ENCODE measurements around the gene ADGRV1.
"Not testable (repeated sequence)": the region's sequence is repeated elsewhere in the genome, so short reads cannot be mapped to it uniquely, and the experiment has no call there.

ADGRV1 gene

GRCh38 chr5:90575712-90576111 lies 17.1 kb downstream of the ADGRV1 start:
- TF ChIP-seq CTCF (IDR thresholded peaks at IDR 0.05; ENCODE audit: poor library complexity, severe bottlenecking) = no peak
- no peak for DNase-seq (ENCODE audit: low spot score)
- Histone ChIP-seq H3K27me3 (ENCODE audit: insufficient read depth, poor library complexity, severe bottlenecking) (peaks cover 9% of the 10 kb centered on the region), H3K4me3 (ENCODE audit: severe bottlenecking) (no peak overlapping the region), H3K36me3 (ENCODE audit: low read depth) (no peaks in the 10 kb centered on the region), H3K9me3 (ENCODE audit: severe bottlenecking) (no peaks in the 10 kb centered on the region), H3K27ac (ENCODE audit: poor library complexity, severe bottlenecking) (no peak overlapping the region), H3K4me1 (ENCODE audit: insufficient read depth, poor library complexity, severe bottlenecking) (no peaks in the 10 kb centered on the region)
- no peak for ATAC-seq (ENCODE audit: low read depth)

- not testable (repeated sequence) for H3K4me3 ChIP-seq (ENCODE audit: severe bottlenecking); H3K27me3 ChIP-seq (ENCODE audit: insufficient read depth, poor library complexity, severe bottlenecking); H3K27ac ChIP-seq (ENCODE audit: poor library complexity, severe bottlenecking); H3K36me3 ChIP-seq (ENCODE audit: low read depth); H3K9me3 ChIP-seq (ENCODE audit: severe bottlenecking); H3K4me1 ChIP-seq (ENCODE audit: insufficient read depth, poor library complexity, severe bottlenecking); ATAC-seq (ENCODE audit: low read depth); DNase-seq (ENCODE audit: low spot score)
These were observed 18.0 kb downstream of the ADGRV1 start for GRCh38 chr5:90576566-90576965.

DNA sequence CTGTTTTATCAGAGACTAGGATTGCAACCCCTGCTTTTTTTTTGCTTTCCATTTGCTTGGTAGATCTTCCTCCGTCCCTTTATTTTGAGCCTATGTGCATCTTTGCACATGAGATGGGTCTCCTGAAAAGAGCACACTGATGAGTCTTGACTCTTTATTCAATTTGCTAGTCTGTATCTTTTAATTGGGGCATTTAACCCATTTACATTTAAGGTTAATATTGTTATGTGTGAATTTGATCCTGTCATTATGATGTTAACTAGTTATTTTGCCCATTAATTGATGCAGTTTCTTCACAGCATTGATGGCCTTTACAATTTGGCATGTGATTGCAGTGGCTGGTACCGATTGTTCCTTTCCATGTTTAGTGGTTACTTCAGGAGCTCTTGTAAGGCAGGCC lies 21.3 kb downstream of the ADGRV1 start:
- not testable (repeated sequence) for H3K27ac ChIP-seq (ENCODE audit: poor library complexity, severe bottlenecking); H3K4me3 ChIP-seq (ENCODE audit: severe bottlenecking); ATAC-seq (ENCODE audit: low read depth); H3K27me3 ChIP-seq (ENCODE audit: insufficient read depth, poor library complexity, severe bottlenecking); H3K4me1 ChIP-seq (ENCODE audit: insufficient read depth, poor library complexity, severe bottlenecking); DNase-seq (ENCODE audit: low spot score); H3K9me3 ChIP-seq (ENCODE audit: severe bottlenecking); H3K36me3 ChIP-seq (ENCODE audit: low read depth)

- no peak for TF ChIP-seq CTCF (IDR thresholded peaks at IDR 0.05; ENCODE audit: poor library complexity, severe bottlenecking)
- H3K36me3 ChIP-seq (ENCODE audit: low read depth) = no peaks in the 10 kb centered on the region
- ATAC-seq (ENCODE audit: low read depth) = no peak
- DNase-seq (ENCODE audit: low spot score) = no peak
- H3K27ac ChIP-seq (ENCODE audit: poor library complexity, severe bottlenecking) = no peak overlapping the region
- no peaks in the 10 kb centered on the region for H3K4me1 ChIP-seq (ENCODE audit: insufficient read depth, poor library complexity, severe bottlenecking)
- no peaks in the 10 kb centered on the region for H3K9me3 ChIP-seq (ENCODE audit: severe bottlenecking)
- H3K4me3 ChIP-seq (ENCODE audit: severe bottlenecking) = no peak overlapping the region
- H3K27me3 ChIP-seq (ENCODE audit: insufficient read depth, poor library complexity, severe bottlenecking) = no peaks in the 10 kb centered on the region
These were observed 23.4 kb downstream of the ADGRV1 start for GRCh38 chr5:90581956-90582355.

DNA sequence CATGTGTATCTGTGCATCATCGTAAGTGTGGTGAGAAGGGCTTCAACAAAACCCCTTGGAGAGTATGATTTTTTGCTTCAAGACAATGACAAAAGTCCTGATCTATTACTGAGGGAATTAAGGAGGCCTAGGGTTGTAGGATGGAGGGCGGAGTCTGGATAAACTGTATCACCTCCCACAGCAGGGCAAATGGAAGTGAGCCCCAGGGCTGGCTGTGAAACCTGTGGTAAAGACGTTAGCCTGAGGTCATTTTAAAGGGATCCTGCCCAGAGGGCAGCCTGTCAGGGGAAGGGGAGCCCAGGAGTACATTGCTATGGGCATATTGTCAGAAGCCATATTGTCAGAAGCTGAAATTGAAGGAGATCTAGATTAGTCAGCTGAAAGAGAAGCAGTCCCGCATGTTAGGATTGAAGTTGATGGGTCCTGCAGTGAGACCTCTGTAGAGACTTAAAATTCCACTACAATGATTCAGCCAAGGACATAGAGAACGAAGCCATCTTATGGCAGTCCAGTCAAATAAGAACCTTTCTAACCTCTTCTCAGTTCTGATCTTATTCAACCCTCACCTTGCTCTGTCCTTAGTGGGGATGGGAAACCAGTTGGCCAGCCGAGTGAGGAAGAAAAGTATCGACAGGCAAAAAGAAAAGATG lies 26.9 kb downstream of the ADGRV1 start:
- H3K4me3 ChIP-seq (ENCODE audit: severe bottlenecking) = no peak overlapping the region
- H3K27me3 ChIP-seq (ENCODE audit: insufficient read depth, poor library complexity, severe bottlenecking) = peaks cover 12% of the 10 kb centered on the region
- TF ChIP-seq CTCF (IDR thresholded peaks at IDR 0.05; ENCODE audit: poor library complexity, severe bottlenecking) = no peak
- H3K36me3 ChIP-seq (ENCODE audit: low read depth) = no peaks in the 10 kb centered on the region
- no peak for DNase-seq (ENCODE audit: low spot score)
- no peak overlapping the region for H3K27ac ChIP-seq (ENCODE audit: poor library complexity, severe bottlenecking)
- no peak for ATAC-seq (ENCODE audit: low read depth)
- no peaks in the 10 kb centered on the region for H3K4me1 ChIP-seq (ENCODE audit: insufficient read depth, poor library complexity, severe bottlenecking)
- no peaks in the 10 kb centered on the region for H3K9me3 ChIP-seq (ENCODE audit: severe bottlenecking)

- H3K27ac ChIP-seq (ENCODE audit: poor library complexity, severe bottlenecking) = no peak overlapping the region
- no peak for DNase-seq (ENCODE audit: low spot score)
- TF ChIP-seq CTCF (IDR thresholded peaks at IDR 0.05; ENCODE audit: poor library complexity, severe bottlenecking) = no peak
- H3K4me3 ChIP-seq (ENCODE audit: severe bottlenecking) = no peak overlapping the region
- no peaks in the 10 kb centered on the region for H3K9me3 ChIP-seq (ENCODE audit: severe bottlenecking)
- no peaks in the 10 kb centered on the region for H3K36me3 ChIP-seq (ENCODE audit: low read depth)
- no peaks in the 10 kb centered on the region for H3K4me1 ChIP-seq (ENCODE audit: insufficient read depth, poor library complexity, severe bottlenecking)
- H3K27me3 ChIP-seq (ENCODE audit: insufficient read depth, poor library complexity, severe bottlenecking) = peaks cover 12% of the 10 kb centered on the region
- ATAC-seq (ENCODE audit: low read depth) = no peak
These were observed 27.9 kb downstream of the ADGRV1 start for GRCh38 chr5:90586469-90586868.
